Measurements from ENCODE around the gene LHPP. TPM values are rescaled to one million over a fixed set of nuclear protein-coding genes. Genes with fewer than 3 reads are reported as not detected.

The LHPP gene
- polyA plus RNA-seq, 2 of the 4 experiments (the other 2 are of a cell fraction), result 14.4 to 18.6 TPM

- 74% methylated on average over 18 of the region's 23 CpGs for WGBS (ENCODE audit: missing lambda C conversion rate)
- CTCF ChIA-PET, result interaction anchor here (0.6 to 15.0 kb wide), 10 partner anchors 9 to 711 kb away, joined by 3 to 96 read pairs (median 3); no protein-coding TSS in a partner anchor
- POLR2A ChIA-PET, result no interaction called here
- DNase-seq (ENCODE audit: low read depth in 1 of 2, low spot score in 1 of 2), result no peak
- Histone ChIP-seq H3K4me2 (no peak overlapping the region), H3K9me3 (no peaks in the 10 kb centered on the region), H3K4me3 (no peak overlapping the region), H3K27ac (no peak overlapping the region), H3K4me1 (no peaks in the 10 kb centered on the region)
- no peak for ATAC-seq
- no peak for TF ChIP-seq ZC3H11A (IDR thresholded peaks at IDR 0.05)
- TF ChIP-seq FOSL2 (IDR thresholded peaks at IDR 0.05), result no peak
- TF ChIP-seq FOSL2 (CRISPR knock-in tag; IDR thresholded peaks at IDR 0.05), result no peak
- TF ChIP-seq EHF (CRISPR knock-in tag; IDR thresholded peaks at IDR 0.05), result no peak
- TF ChIP-seq BHLHE40 (IDR thresholded peaks at IDR 0.05; ENCODE audit: low read depth, low read length), result no peak
- TF ChIP-seq RARB (CRISPR knock-in tag; IDR thresholded peaks at IDR 0.05), result no peak
- no peak for TF ChIP-seq ZNF302 (CRISPR knock-in tag; IDR thresholded peaks at IDR 0.05)
- TF ChIP-seq POLR2A (IDR thresholded peaks at IDR 0.05; ENCODE audit: low read length), result no peak
- TF ChIP-seq JUN (IDR thresholded peaks at IDR 0.05), result no peak
- no peak for FAIRE-seq
These were observed 79.7 kb downstream of the LHPP start for GRCh38 chr10:124541076-124541903.

DNA sequence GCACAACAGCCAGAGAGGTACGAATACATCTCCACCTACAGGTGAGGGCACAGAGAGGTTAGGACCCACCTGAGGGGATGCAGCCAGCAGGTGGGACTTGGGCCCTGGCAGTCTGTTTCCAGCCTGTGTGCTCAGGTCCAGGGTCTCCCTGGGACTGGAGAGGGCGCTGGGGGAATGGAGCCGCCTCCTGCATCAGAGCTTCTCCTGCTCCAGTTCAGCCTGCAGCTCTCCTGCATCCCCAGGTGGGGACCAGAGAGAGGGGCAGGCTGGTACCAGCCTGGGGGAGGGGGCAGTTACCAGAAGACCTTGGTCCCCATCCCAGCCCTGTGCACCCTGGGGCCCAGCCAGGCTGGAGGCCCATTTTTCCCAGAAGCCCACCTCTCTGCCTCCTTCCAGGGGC lies 80.7 kb downstream of the LHPP start:
- no peak overlapping the region for H3K4me2 ChIP-seq
- H3K9me3 ChIP-seq, result no peaks in the 10 kb centered on the region
- no peaks in the 10 kb centered on the region for H3K4me1 ChIP-seq
- 66% methylated on average over 3 of the region's 3 CpGs for WGBS (ENCODE audit: missing lambda C conversion rate)
- H3K4me3 ChIP-seq, result no peak overlapping the region
- no peak for TF ChIP-seq JUNB (IDR thresholded peaks at IDR 0.05)
- FAIRE-seq (no peak), DNase-seq (ENCODE audit: low read depth in 1 of 2, low spot score in 1 of 2) (no peak), ATAC-seq (no peak)
- POLR2A ChIA-PET, result no interaction called here
- H3K27ac ChIP-seq, result no peak overlapping the region
- CTCF ChIA-PET, result interaction anchor here (1.1 to 15.0 kb wide), 2 partner anchors 12 to 198 kb away, joined by 3 to 96 read pairs; no protein-coding TSS in a partner anchor

DNA sequence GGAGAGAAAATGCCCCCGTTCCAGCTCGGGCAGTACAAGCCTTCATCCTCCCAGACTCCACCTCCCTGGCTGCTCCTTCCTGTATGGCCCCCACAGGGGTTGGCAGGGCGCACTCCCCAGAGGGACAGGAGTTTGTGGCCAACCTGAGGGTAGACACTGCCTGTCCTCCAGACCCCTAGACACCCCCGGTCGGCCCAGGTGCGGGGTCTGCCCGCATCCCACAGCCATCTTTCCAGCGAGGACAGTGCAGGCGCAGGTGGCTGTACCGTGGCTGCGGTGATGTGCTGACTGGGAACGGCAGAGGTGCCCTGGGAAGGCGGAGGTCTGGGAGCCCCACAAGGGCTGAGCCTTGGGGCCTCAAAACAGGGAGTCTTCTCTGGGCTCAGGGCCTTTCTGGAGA lies 81.5 kb downstream of the LHPP start:
- CTCF ChIA-PET, result interaction anchor here (0.8 to 15.0 kb wide), 2 partner anchors 197 to 202 kb away, joined by 3 to 96 read pairs; no protein-coding TSS in a partner anchor
- FAIRE-seq (no peak), DNase-seq (ENCODE audit: low read depth in 1 of 2, low spot score in 1 of 2) (no peak), ATAC-seq (no peak)
- TF ChIP-seq MYC (IDR thresholded peaks at IDR 0.05; ENCODE audit: borderline replicate concordance, low read length) (no peak), MAFK (IDR thresholded peaks at IDR 0.05; ENCODE audit: partially characterized antibody) (no peak), POLR2A (IDR thresholded peaks at IDR 0.05; ENCODE audit: low read length) (no peak), ATOH8 (CRISPR knock-in tag; IDR thresholded peaks at IDR 0.05; ENCODE audit: low read depth) (no peak), GATA3 (IDR thresholded peaks at IDR 0.05; ENCODE audit: borderline replicate concordance) (no peak), RFX5 (IDR thresholded peaks at IDR 0.05) (no peak), TFCP2L1 (CRISPR knock-in tag; IDR thresholded peaks at IDR 0.05) (no peak)
- TF ChIP-seq, protein P1, sequence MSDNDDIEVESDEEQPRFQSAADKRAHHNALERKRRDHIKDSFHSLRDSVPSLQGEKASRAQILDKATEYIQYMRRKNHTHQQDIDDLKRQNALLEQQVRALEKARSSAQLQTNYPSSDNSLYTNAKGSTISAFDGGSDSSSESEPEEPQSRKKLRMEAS (IDR thresholded peaks at IDR 0.05), result no peak
- TF ChIP-seq, protein P2, sequence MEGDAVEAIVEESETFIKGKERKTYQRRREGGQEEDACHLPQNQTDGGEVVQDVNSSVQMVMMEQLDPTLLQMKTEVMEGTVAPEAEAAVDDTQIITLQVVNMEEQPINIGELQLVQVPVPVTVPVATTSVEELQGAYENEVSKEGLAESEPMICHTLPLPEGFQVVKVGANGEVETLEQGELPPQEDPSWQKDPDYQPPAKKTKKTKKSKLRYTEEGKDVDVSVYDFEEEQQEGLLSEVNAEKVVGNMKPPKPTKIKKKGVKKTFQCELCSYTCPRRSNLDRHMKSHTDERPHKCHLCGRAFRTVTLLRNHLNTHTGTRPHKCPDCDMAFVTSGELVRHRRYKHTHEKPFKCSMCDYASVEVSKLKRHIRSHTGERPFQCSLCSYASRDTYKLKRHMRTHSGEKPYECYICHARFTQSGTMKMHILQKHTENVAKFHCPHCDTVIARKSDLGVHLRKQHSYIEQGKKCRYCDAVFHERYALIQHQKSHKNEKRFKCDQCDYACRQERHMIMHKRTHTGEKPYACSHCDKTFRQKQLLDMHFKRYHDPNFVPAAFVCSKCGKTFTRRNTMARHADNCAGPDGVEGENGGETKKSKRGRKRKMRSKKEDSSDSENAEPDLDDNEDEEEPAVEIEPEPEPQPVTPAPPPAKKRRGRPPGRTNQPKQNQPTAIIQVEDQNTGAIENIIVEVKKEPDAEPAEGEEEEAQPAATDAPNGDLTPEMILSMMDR (IDR thresholded peaks at IDR 0.05), result no peak
- TF ChIP-seq, protein P3, sequence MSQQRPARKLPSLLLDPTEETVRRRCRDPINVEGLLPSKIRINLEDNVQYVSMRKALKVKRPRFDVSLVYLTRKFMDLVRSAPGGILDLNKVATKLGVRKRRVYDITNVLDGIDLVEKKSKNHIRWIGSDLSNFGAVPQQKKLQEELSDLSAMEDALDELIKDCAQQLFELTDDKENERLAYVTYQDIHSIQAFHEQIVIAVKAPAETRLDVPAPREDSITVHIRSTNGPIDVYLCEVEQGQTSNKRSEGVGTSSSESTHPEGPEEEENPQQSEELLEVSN (IDR thresholded peaks at IDR 0.05; ENCODE audit: borderline replicate concordance, low read depth), result no peak
- POLR2A ChIA-PET, result no interaction called here
- Histone ChIP-seq H3K4me2 (no peak overlapping the region), H3K4me3 (no peak overlapping the region), H3K9me3 (no peaks in the 10 kb centered on the region), H3K27ac (no peak overlapping the region), H3K4me1 (no peaks in the 10 kb centered on the region)
- 89% methylated on average over 5 of the region's 13 CpGs for WGBS (ENCODE audit: missing lambda C conversion rate)
